Thymus (tissue), 11 donors: Measurements from ENCODE around the gene HERC3. TPM values are rescaled to one million over a fixed set of nuclear protein-coding genes. Genes with fewer than 3 reads are reported as not detected.

Experiments used
- DNase-seq, 9 donors: peaks; one replicate each; pipeline ENCODE4 v3.0.0-alpha.2; 2013; ENCODE audit warnings: low spot score in 9 of 9, low read depth in 6 of 9, missing footprints in 1 of 9
- H3K27ac ChIP-seq, 2 donors: one replicate each; pipeline ENCODE4 v1.5.1; 2013; ENCODE audit warnings: control low read depth in 1 of 2, low read depth in 1 of 2, low read length in 1 of 2, mild to moderate bottlenecking in 1 of 2, moderate library complexity in 1 of 2
- H3K27me3 ChIP-seq, 2 donors: one replicate each; pipeline ENCODE4 v1.5.1; 2013; ENCODE audit warnings: low read length in 1 of 2; ENCODE audit not compliant: control insufficient read depth in 2 of 2, insufficient read depth in 1 of 2
- H3K36me3 ChIP-seq, 2 donors: one replicate each; pipeline ENCODE4 v1.5.1; 2013; ENCODE audit warnings: low read length in 1 of 2, mild to moderate bottlenecking in 1 of 2, moderate library complexity in 1 of 2; ENCODE audit not compliant: control insufficient read depth in 2 of 2, insufficient read depth in 2 of 2
- H3K4me1 ChIP-seq, 2 donors: one replicate each; pipeline ENCODE4 v1.5.1; 2013; ENCODE audit warnings: low read length in 2 of 2; ENCODE audit not compliant: control insufficient read depth in 2 of 2, insufficient read depth in 2 of 2
- H3K4me3 ChIP-seq, 2 donors: one replicate each; pipeline ENCODE4 v1.5.1; 2013; ENCODE audit warnings: low read length in 2 of 2, control low read depth in 1 of 2, mild to moderate bottlenecking in 1 of 2
- H3K9me3 ChIP-seq, 2 donors: one replicate each; pipeline ENCODE4 v1.5.1; 2013; ENCODE audit warnings: low read length in 1 of 2, mild to moderate bottlenecking in 1 of 2; ENCODE audit not compliant: control insufficient read depth in 2 of 2, insufficient read depth in 1 of 2
- WGBS: extraction: QIAGEN DNeasy Blood & Tissue Kit; methylation state at CpG from one replicate; pipeline ENCODE4 v1.1.7; 2013; 5-methylcytosine and 5-hydroxymethylcytosine counted together
- polyA plus RNA-seq: library from polyadenylated mRNA; stranded (reverse); fragments of 200-250 nt; gene quantifications from one replicate; pipeline ENCODE4 v1.2.3, GENCODE V29; 2013
- total RNA-seq: library from RNA; stranded (reverse); fragments of 120-200 nt; gene quantifications from one replicate; pipeline ENCODE4 v1.2.4, GENCODE V29; 2013
- donor health status: healthy.

Gene HERC3
- total and polyA plus RNA-seq, 2 donors, result 9.1 to 10.8 TPM

GRCh38 chr4:88616275-88617150, 24.2 kb downstream of the HERC3 start:
- over 99% methylated on average over 4 of the region's 4 CpGs for WGBS
- H3K27me3 ChIP-seq, result no peaks in the 10 kb centered on the region
- H3K4me3 ChIP-seq, result no peak overlapping the region
- H3K4me1 ChIP-seq, result peaks cover 5 to 9% of the 10 kb centered on the region in 2 donors
- DNase-seq, result no peak
- H3K27ac ChIP-seq, result no peak overlapping the region
- peaks cover 0 to 2% of the 10 kb centered on the region in 2 donors for H3K36me3 ChIP-seq
- H3K9me3 ChIP-seq, result no peaks in the 10 kb centered on the region

- Histone ChIP-seq H3K36me3 (peaks cover 0 to 2% of the 10 kb centered on the region in 2 donors), H3K27me3 (no peaks in the 10 kb centered on the region), H3K9me3 (no peaks in the 10 kb centered on the region), H3K4me1 (no peaks in the 10 kb centered on the region), H3K4me3 (no peak overlapping the region), H3K27ac (no peak overlapping the region)
- 99% methylated on average over 3 of the region's 3 CpGs for WGBS
- no peak for DNase-seq
Observed at GRCh38 chr4:88618782-88619485, 26.7 kb downstream of the HERC3 start.

GRCh38 chr4:88619971-88620370, 27.7 kb downstream of the HERC3 start:
- no peaks in the 10 kb centered on the region for H3K9me3 ChIP-seq
- H3K36me3 ChIP-seq, result peaks cover 0 to 2% of the 10 kb centered on the region in 2 donors
- H3K27ac ChIP-seq, result no peak overlapping the region
- no peaks in the 10 kb centered on the region for H3K27me3 ChIP-seq
- no peak for DNase-seq
- WGBS, result 97% methylated on average over 1 of the region's 1 CpG
- no peaks in the 10 kb centered on the region for H3K4me1 ChIP-seq
- H3K4me3 ChIP-seq, result no peak overlapping the region

GRCh38 chr4:88621763-88622327, 29.6 kb downstream of the HERC3 start:
- no peak overlapping the region for H3K4me3 ChIP-seq
- 95% methylated on average over 2 of the region's 2 CpGs for WGBS
- H3K9me3 ChIP-seq, result no peaks in the 10 kb centered on the region
- H3K27ac ChIP-seq, result no peak overlapping the region
- peaks cover 0 to under 1% of the 10 kb centered on the region in 2 donors for H3K36me3 ChIP-seq
- no peaks in the 10 kb centered on the region for H3K27me3 ChIP-seq
- H3K4me1 ChIP-seq, result no peaks in the 10 kb centered on the region
- DNase-seq, result no peak

GRCh38 chr4:88623097-88623496, 30.8 kb downstream of the HERC3 start:
- H3K4me1 ChIP-seq, result no peaks in the 10 kb centered on the region
- H3K27ac ChIP-seq, result no peak overlapping the region
- WGBS, result 97% methylated on average over 3 of the region's 3 CpGs

GRCh38 chr4:88628746-88629145, 36.5 kb downstream of the HERC3 start:
- H3K9me3 ChIP-seq, result peaks cover 0 to under 1% of the 10 kb centered on the region in 2 donors
- H3K4me1 ChIP-seq, result no peaks in the 10 kb centered on the region
- no peak overlapping the region for H3K27ac ChIP-seq
- 97% methylated on average over 8 of the region's 8 CpGs for WGBS
- H3K4me3 ChIP-seq, result no peak overlapping the region
- no peak for DNase-seq
- H3K36me3 ChIP-seq, result no peaks in the 10 kb centered on the region
- no peaks in the 10 kb centered on the region for H3K27me3 ChIP-seq

More at GRCh38 chr4:88623097-88623496, 30.8 kb downstream of the HERC3 start:
- Histone ChIP-seq H3K9me3 (no peaks in the 10 kb centered on the region), H3K36me3 (no peaks in the 10 kb centered on the region), H3K4me3 (no peak overlapping the region), H3K27me3 (no peaks in the 10 kb centered on the region)
- no peak for DNase-seq

- no peak for DNase-seq
- Histone ChIP-seq H3K9me3 (peaks cover 0 to 7% of the 10 kb centered on the region in 2 donors), H3K4me3 (no peak overlapping the region), H3K27me3 (no peaks in the 10 kb centered on the region), H3K27ac (no peak overlapping the region), H3K4me1 (no peaks in the 10 kb centered on the region), H3K36me3 (peaks cover 0 to 3% of the 10 kb centered on the region in 2 donors)
Observed at GRCh38 chr4:88629826-88630225, 37.5 kb downstream of the HERC3 start.

GRCh38 chr4:88630756-88631155, 38.5 kb downstream of the HERC3 start:
- H3K27ac ChIP-seq, result no peak overlapping the region
- peaks cover 0 to 7% of the 10 kb centered on the region in 2 donors for H3K9me3 ChIP-seq
- H3K4me3 ChIP-seq, result no peak overlapping the region
- H3K36me3 ChIP-seq, result peaks cover 0 to 3% of the 10 kb centered on the region in 2 donors
- 93% methylated on average over 2 of the region's 2 CpGs for WGBS
- H3K27me3 ChIP-seq, result no peaks in the 10 kb centered on the region
- H3K4me1 ChIP-seq, result no peaks in the 10 kb centered on the region
- no peak for DNase-seq

- 97% methylated on average over 2 of the region's 2 CpGs for WGBS
- Histone ChIP-seq H3K4me3 (no peak overlapping the region), H3K4me1 (no peaks in the 10 kb centered on the region), H3K9me3 (no peaks in the 10 kb centered on the region), H3K36me3 (no peaks in the 10 kb centered on the region), H3K27me3 (no peaks in the 10 kb centered on the region), H3K27ac (no peak overlapping the region)
- DNase-seq, result no peak
Observed at GRCh38 chr4:88643932-88644331, 51.7 kb downstream of the HERC3 start.
